PC-9 (cell line): ENCODE data around the gene ADAMTS19. TPM values are rescaled to one million over a fixed set of nuclear protein-coding genes. Genes with fewer than 3 reads are reported as not detected.

Experiments
- BruUV-seq: library from RNA; stranded (reverse); fragments of 400-500 nt; replicated peaks from 2 replicates; lab custom pipeline; 2021; lab: Mats Ljungman, UMichigan
- CTCF ChIA-PET: fragments of 300-600 bp; sonication (Branson Sonifier 250); formaldehyde crosslinking; loops from one replicate; lab custom pipeline; 2022; ENCODE audit warnings: antibody characterized with exemption; lab: Charles Lee
- POLR2A ChIA-PET: fragments of 300-600 bp; sonication (Branson Sonifier 250); formaldehyde crosslinking; loops from one replicate; lab custom pipeline; 2022; ENCODE audit warnings: antibody characterized with exemption; ENCODE audit not compliant: unreplicated experiment; lab: Charles Lee
- DNase-seq, 2 experiments: peaks; one replicate each; pipeline versions ENCODE4 v3.0.0 to v3.0.0-alpha.2; 2015 to 2022; ENCODE audit warnings: mixed read lengths in 1 of 2
- H2AFZ ChIP-seq: fragments of 200-600 bp; sonication (generic); 2 replicates; pipeline ENCODE4 v1.8.1; 2017; ENCODE audit warnings: antibody characterized with exemption
- H3F3A ChIP-seq: fragments of 200-600 bp; sonication (generic); 2 replicates; pipeline ENCODE4 v1.8.1; 2017; ENCODE audit warnings: antibody characterized with exemption, mild to moderate bottlenecking, low read depth; ENCODE audit not compliant: insufficient read depth
- H3K27ac ChIP-seq: fragments of 200-600 bp; sonication (generic); 2 replicates; pipeline ENCODE4 v1.6.1; 2016; ENCODE audit warnings: mixed run types
- H3K27me3 ChIP-seq: fragments of 200-600 bp; sonication (generic); 2 replicates; pipeline ENCODE4 v1.6.1; 2016; ENCODE audit warnings: low read depth, mixed run types; ENCODE audit not compliant: insufficient read depth
- H3K36me3 ChIP-seq: fragments of 200-600 bp; sonication (generic); 2 replicates; pipeline ENCODE4 v1.6.1; 2016; ENCODE audit warnings: low read depth, mixed run types
- H3K4me1 ChIP-seq: fragments of 200-600 bp; sonication (generic); replicated peaks from 2 replicates; pipeline ENCODE4 v1.6.1; 2016; ENCODE audit warnings: mixed run types; ENCODE audit not compliant: insufficient read depth
- H3K4me2 ChIP-seq: fragments of 200-600 bp; sonication (generic); 2 replicates; pipeline ENCODE4 v1.6.1; 2017; ENCODE audit warnings: mixed run types
- H3K4me3 ChIP-seq: fragments of 200-600 bp; sonication (generic); 2 replicates; pipeline ENCODE4 v1.6.1; 2016; ENCODE audit warnings: mixed run types
- H3K79me2 ChIP-seq: fragments of 200-600 bp; sonication (generic); 2 replicates; pipeline ENCODE4 v1.6.1; 2017; ENCODE audit warnings: low read depth, mixed run types
- H3K9me2 ChIP-seq: fragments of 200-600 bp; sonication (generic); 2 replicates; pipeline ENCODE4 v1.8.1; 2017; ENCODE audit warnings: mild to moderate bottlenecking; ENCODE audit not compliant: insufficient read depth
- H3K9me3 ChIP-seq: fragments of 200-600 bp; sonication (generic); 2 replicates; pipeline ENCODE4 v1.8.1; 2016; ENCODE audit warnings: low read depth; ENCODE audit not compliant: insufficient read depth
- H4K20me1 ChIP-seq: fragments of 200-600 bp; sonication (generic); 2 replicates; pipeline ENCODE4 v1.8.1; 2017; ENCODE audit not compliant: insufficient read depth
- EZH2 ChIP-seq: fragments of 200-600 bp; sonication (generic); IDR thresholded peaks from 2 replicates; pipeline ENCODE4 v1.8.0; 2017; ENCODE audit warnings: antibody characterized with exemption, low read depth
- intact Hi-C: fragments of 100-400 bp; cut with micrococcal nuclease; formaldehyde crosslinking; loops from one replicate; pipeline ENCODE4 v1.10.0; 2022; ENCODE audit not compliant: unreplicated experiment
- total RNA-seq: library from RNA; stranded (reverse); gene quantifications from 2 replicates; pipeline ENCODE4 v1.2.3, GENCODE V29; 2021
- TF ChIP-seq, protein P1 (sequence below): fragments of 200-600 bp; sonication (generic); conservative IDR thresholded peaks from 2 replicates; pipeline ENCODE4 v1.6.1; 2017; ENCODE audit warnings: mixed run types, antibody characterized with exemption, mild to moderate bottlenecking, moderate library complexity

ADAMTS19 gene
- total RNA-seq, 1 experiment from 2014 or later, result not detected

DNA sequence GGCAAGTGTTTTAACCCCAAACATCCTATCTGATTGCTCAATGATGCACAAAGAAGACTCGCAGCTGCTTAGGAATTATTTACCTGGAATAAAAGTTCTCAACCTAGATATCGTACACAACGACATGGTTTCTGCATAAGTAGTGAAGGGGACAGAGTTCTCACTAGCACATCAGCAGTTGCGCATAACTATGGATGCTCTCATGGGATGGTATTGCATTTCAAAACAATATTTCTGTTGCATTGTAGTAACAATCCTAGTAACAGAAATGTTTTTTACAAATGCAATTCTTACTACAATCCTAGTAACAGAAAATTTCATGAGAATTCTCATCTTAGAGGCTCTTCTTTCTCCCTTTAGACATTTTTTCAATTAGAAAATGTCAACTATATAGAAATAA lies 193.3 kb downstream of the ADAMTS19 start:
- ChIA-PET POLR2A (no interaction called here), CTCF (no interaction called here)
- intact Hi-C loops, result no loop called here

DNA sequence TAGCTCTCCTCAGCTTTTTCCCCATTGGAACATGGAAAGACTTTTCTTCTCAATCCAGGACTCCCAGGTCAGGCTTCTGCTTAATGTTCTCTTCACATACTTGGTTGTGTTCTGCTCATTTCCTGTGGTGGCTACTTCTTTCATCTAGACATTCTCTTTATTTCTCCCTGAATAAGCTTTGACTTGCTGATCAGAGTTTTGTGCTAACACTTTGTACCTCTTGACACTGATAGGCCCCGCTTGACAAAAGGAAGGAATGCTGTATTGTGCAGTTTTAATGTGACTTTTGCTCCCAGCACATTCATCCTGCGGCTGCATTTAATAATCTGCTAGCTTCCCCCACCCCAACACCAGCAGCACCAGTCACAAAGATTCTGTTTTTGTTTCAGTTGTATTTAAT lies 196.9 kb downstream of the ADAMTS19 start:
- no peak overlapping the region for H3K4me2 ChIP-seq
- H4K20me1 ChIP-seq, result no peaks in the 10 kb centered on the region
- H3K4me3 ChIP-seq, result no peak overlapping the region
- no peaks in the 10 kb centered on the region for H3K27me3 ChIP-seq
- H3K79me2 ChIP-seq, result no peaks in the 10 kb centered on the region
- H3K27ac ChIP-seq, result no peak overlapping the region
- TF ChIP-seq EZH2, result no peak
- TF ChIP-seq, protein P1, sequence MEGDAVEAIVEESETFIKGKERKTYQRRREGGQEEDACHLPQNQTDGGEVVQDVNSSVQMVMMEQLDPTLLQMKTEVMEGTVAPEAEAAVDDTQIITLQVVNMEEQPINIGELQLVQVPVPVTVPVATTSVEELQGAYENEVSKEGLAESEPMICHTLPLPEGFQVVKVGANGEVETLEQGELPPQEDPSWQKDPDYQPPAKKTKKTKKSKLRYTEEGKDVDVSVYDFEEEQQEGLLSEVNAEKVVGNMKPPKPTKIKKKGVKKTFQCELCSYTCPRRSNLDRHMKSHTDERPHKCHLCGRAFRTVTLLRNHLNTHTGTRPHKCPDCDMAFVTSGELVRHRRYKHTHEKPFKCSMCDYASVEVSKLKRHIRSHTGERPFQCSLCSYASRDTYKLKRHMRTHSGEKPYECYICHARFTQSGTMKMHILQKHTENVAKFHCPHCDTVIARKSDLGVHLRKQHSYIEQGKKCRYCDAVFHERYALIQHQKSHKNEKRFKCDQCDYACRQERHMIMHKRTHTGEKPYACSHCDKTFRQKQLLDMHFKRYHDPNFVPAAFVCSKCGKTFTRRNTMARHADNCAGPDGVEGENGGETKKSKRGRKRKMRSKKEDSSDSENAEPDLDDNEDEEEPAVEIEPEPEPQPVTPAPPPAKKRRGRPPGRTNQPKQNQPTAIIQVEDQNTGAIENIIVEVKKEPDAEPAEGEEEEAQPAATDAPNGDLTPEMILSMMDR, result no peak
- intact Hi-C loops, result no loop called here
- no peak overlapping the region for H2AFZ ChIP-seq
- H3F3A ChIP-seq, result no peaks in the 10 kb centered on the region
- no peaks in the 10 kb centered on the region for H3K36me3 ChIP-seq
- no peaks in the 10 kb centered on the region for H3K4me1 ChIP-seq
- ChIA-PET POLR2A (no interaction called here), CTCF (no interaction called here)
- no TSS peak for BruUV-seq
- H3K9me2 ChIP-seq, result no peaks in the 10 kb centered on the region
- H3K9me3 ChIP-seq, result no peaks in the 10 kb centered on the region
- no peak for DNase-seq

More for the DNA sequence above, 193.3 kb downstream of the ADAMTS19 start:
- no peak for DNase-seq
- no peak overlapping the region for H3K4me2 ChIP-seq
- H4K20me1 ChIP-seq, result no peaks in the 10 kb centered on the region
- H3K4me1 ChIP-seq, result no peaks in the 10 kb centered on the region
- H3K4me3 ChIP-seq, result no peak overlapping the region
- no peaks in the 10 kb centered on the region for H3F3A ChIP-seq
- no peak overlapping the region for H2AFZ ChIP-seq
- no peak for TF ChIP-seq EZH2
- TF ChIP-seq, protein P1, result no peak
- H3K36me3 ChIP-seq, result no peaks in the 10 kb centered on the region
- no TSS peak for BruUV-seq
- no peaks in the 10 kb centered on the region for H3K27me3 ChIP-seq
- H3K27ac ChIP-seq, result no peak overlapping the region
- no peaks in the 10 kb centered on the region for H3K9me2 ChIP-seq
- H3K79me2 ChIP-seq, result no peaks in the 10 kb centered on the region
- no peaks in the 10 kb centered on the region for H3K9me3 ChIP-seq

DNA sequence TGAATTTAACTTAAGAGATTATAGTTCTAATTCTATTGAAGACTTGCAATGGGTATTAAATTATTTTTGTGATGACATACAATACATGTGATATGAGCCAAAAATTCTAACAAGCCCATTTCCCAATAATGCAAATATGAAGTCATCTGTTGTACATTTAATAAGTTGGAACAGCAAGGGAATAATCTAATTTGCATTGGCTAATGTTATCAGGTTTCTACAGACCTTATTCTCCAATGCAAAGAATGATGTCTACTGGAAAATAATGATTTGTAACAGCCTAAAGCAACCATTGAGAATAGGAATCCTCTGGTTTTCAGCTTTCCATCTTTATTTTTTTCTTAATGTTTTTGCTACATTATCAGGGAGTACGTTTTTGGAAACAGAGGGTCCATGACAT lies 198.7 kb downstream of the ADAMTS19 start:
- Histone ChIP-seq H3K4me2 (no peak overlapping the region), H3K9me3 (no peaks in the 10 kb centered on the region), H3K27ac (no peak overlapping the region), H3K36me3 (no peaks in the 10 kb centered on the region), H2AFZ (no peak overlapping the region), H4K20me1 (no peaks in the 10 kb centered on the region), H3K4me3 (no peak overlapping the region), H3K79me2 (no peaks in the 10 kb centered on the region), H3K27me3 (no peaks in the 10 kb centered on the region), H3K4me1 (no peaks in the 10 kb centered on the region), H3K9me2 (no peaks in the 10 kb centered on the region), H3F3A (no peaks in the 10 kb centered on the region)
- BruUV-seq, result no TSS peak
- ChIA-PET POLR2A (no interaction called here), CTCF (no interaction called here)
- TF ChIP-seq, protein P1, result no peak
- TF ChIP-seq EZH2, result no peak
- DNase-seq, result no peak
- intact Hi-C loops, result no loop called here
